Stimulated activated CD4-positive, alpha-beta T cell treated with anti-CD3 and anti-CD28 coated beads, Interleukin-1b, Interleukin-23, amount 100 ng/mL, for 24 hours (primary cell): ENCODE measurements around the gene CDH19.
"Not testable (repeated sequence)": the region's sequence is repeated elsewhere in the genome, so short reads cannot be mapped to it uniquely, and the experiment has no call there.

Experiments used
- DNase-seq, 4 experiments: peaks; one replicate each; pipeline ENCODE4 v3.0.0-alpha.2; 2020; ENCODE audit warnings: low read depth in 4 of 4, low spot score in 1 of 4

The CDH19 gene

GRCh38 chr18:66466184-66466583 is 137.7 kb downstream of the CDH19 start:
- not testable (repeated sequence) for DNase-seq

GRCh38 chr18:66461344-66461743 is 142.5 kb downstream of the CDH19 start:
- no peak for DNase-seq

GRCh38 chr18:66457245-66457644 is 146.6 kb downstream of the CDH19 start:
- DNase-seq: no peak
